ENCODE results near the gene ACSF3.

DNA sequence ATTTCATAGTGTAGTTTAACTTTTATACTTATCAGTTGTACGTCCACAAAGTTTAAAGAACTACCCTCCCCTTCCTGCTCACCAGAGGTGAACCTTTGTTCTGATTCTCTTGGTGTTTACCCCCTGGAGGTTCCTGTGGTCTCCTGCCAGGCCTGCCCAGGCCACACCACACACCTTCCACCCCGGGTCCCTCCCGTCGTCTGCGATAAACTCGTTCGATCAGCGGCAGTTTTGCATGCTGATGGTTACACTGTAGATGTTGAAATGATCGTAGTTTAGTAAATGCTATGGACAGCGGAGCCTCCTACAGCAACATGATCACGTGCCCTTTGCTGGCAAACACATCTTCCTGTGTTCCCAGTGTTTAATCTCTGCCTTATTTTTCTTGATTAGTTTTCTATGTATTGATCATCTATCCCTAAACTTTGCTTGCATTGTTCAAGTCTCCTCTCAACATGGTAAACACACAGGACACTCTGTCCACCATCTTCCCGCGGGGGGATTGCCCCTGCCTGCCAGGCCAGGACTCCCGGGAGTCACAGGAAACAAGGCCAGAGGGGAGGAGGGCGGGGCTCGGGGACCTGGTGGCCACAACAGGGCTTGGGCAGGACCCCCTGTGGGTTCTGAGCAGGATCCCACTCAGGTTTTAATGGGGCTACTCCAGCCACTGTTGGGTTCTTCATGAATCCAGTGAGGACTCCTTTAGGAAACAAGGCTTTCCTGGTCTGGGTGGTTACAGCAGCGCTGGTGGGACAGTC is 2.8 kb upstream of the ACSF3 start:
- no peak for TF ChIP-seq CTCF (IDR thresholded peaks at IDR 0.05; ENCODE audit: low read depth, low read length)
- no peak for TF ChIP-seq POLR2A (IDR thresholded peaks at IDR 0.05; ENCODE audit: extremely low read depth, insufficient read length)
- TF ChIP-seq MAX (IDR thresholded peaks at IDR 0.05; ENCODE audit: low read depth, low read length): no peak
